Measurements from ENCODE around the gene ZNF652.

GRCh38 chr17:49266233-49266632 is 95.8 kb downstream of the ZNF652 start:
- TF ChIP-seq POLR2A (IDR thresholded peaks at IDR 0.05; ENCODE audit: low read depth, low read length) (no peak), TAF1 (IDR thresholded peaks at IDR 0.05; ENCODE audit: low read depth, low read length) (no peak), POLR2AphosphoS5 (IDR thresholded peaks at IDR 0.05; ENCODE audit: low read depth, low read length) (no peak), SPI1 (IDR thresholded peaks at IDR 0.05; ENCODE audit: low read depth, low read length) (no peak)
